HG02840 (cell line): Measurements from ENCODE around the gene ITGB3BP.
"Not testable (repeated sequence)": the region's sequence is repeated elsewhere in the genome, so short reads cannot be mapped to it uniquely, and the experiment has no call there.

ENCODE experiments used
- ATAC-seq: cut with Tn5 transposase; IDR thresholded peaks from one replicate; pipeline ENCODE4 v1.9.1; 2021; ENCODE audit warnings: mild to moderate bottlenecking, moderate library complexity, moderate number of reproducible peaks; ENCODE audit not compliant: unreplicated experiment, low FRiP score

The ITGB3BP gene

DNA sequence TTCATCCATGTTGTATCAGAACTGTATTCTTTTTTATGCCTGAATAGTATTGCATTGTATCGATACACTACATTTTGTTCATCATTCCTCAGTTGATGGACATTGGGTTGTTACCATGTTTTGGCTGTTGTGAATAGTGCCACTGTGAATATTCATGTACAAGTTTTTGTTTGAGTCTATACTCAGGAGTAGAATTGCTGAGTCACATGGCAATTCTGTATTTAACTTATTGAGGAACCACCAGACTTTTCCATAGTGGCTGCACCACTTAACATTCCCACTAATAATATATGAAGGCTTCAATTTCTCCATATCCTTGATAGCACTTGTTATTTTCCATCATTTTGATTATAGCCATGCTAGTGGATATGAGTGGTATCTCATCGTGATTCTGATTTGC is 99.4 kb downstream of the ITGB3BP start:
- no peak for ATAC-seq

DNA sequence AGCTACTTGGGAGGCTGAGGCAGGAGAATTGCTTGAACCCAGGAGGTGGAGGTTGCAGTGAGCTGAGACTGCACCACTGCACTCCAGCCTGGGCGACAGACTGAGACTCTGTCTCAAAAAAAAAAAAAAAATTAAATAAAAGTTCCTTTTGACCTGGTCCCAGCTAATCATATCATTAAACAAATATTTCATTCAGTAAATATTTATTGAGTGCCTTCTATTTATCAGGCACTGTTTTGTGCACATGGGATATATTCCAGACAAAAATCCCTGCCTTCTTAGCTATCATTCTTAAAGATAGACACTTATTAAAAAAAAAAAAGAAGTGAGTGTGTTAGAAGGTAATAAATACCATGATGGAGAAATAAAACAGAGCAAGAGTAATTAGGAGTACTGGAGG is 102.3 kb downstream of the ITGB3BP start:
- not testable (repeated sequence) for ATAC-seq

- no peak for ATAC-seq
These were observed 104.9 kb downstream of the ITGB3BP start for GRCh38 chr1:63418101-63418500.

GRCh38 chr1:63414691-63415365 is 108.2 kb downstream of the ITGB3BP start:
- ATAC-seq, result no peak

GRCh38 chr1:63413394-63413793 is 109.6 kb downstream of the ITGB3BP start:
- ATAC-seq, result no peak

DNA sequence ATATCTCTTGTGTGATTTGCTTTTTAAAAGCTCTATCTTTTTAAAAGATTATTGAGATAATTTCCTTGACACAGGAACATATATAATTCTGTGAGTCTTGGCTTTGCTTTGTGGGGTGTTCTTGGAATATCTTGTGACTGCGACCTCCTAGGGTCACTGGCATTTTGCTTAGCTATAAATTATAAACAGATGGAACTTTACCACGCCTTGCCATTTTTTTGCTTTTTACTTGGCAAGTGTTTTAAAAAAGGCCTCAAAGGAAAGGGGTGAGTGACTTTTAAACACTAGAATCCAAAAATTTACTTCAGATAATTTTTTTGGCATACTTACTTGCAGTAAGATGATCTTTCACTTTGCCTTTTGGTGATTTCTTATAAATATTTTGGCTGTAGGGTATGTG is 112.0 kb downstream of the ITGB3BP start:
- no peak for ATAC-seq

DNA sequence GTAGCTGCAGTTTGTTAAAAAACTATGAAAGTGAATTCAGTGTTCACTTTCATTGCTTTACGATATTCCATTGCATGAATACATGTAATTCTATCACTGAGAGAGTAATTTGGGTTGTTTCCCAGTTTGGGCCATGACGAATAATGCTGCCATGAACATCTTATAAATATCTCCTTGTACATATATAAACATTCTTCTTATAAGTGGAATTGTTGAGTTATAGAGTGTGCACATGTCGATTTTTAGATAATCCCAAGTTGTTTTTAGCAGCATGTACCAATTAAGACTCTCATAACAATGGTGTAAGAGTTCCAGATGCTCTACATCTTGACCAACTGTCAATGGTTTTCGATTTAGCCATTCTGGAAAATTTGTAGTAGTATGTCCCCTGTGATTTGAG is 114.7 kb downstream of the ITGB3BP start:
- no peak for ATAC-seq

- ATAC-seq, result no peak
These were observed 116.0 kb downstream of the ITGB3BP start for GRCh38 chr1:63407002-63407401.

GRCh38 chr1:63405987-63406386 is 117.0 kb downstream of the ITGB3BP start:
- ATAC-seq, result no peak

- no peak for ATAC-seq
These were observed 118.0 kb downstream of the ITGB3BP start for GRCh38 chr1:63405021-63405420.

DNA sequence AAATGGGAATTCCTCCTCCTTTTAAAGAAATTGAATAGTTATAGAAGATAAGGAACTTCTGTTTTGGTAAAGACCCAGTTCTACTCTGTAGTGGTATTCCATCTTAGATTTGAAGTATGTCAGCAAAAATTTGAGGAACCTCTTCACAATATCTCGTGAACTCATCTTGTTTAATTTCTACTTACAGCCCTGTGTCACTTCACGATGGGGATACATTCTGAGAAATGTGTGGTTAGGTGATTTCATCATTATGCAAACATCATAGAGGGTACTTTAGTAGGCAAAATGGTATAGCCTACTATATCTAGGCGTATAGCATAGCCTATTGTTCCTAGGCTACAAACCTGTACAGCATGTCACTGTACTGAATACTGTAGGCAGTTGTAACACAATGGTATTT is 119.6 kb downstream of the ITGB3BP start:
- no peak for ATAC-seq

DNA sequence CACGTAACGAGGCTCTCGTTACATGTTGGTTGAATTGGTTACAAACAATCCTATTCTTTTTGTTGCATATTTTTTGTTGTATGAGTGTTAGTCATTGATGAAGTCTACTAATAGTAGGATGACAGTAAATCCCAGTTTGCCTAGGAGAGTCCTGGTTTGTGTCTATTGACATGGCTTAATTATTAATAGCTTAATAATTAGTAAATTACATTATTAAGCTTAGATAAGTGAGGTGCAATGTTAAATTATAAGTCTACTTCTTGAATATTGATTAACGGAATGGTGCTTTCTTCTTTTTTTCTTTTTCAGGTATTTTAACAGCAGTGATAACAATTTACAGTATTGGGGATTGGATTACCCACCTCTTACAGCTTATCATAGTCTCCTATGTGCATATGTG is 121.1 kb downstream of the ITGB3BP start:
- ATAC-seq, result no peak
